Posterior cingulate gyrus (tissue), 11 donors: ENCODE results near the gene EXD1.
A peak's percentile ranks its signal among the peaks of the same experiment; 100 is the strongest.
"Not testable (repeated sequence)": the region's sequence is repeated elsewhere in the genome, so short reads cannot be mapped to it uniquely, and the experiment has no call there.

Experiments
- DNase-seq, 10 donors: peaks; one replicate each; pipeline versions ENCODE4 v3.0.0 to v3.0.0-alpha.2; 2020 to 2021; ENCODE audit warnings: mixed read lengths in 3 of 10
- intact Hi-C: fragments of 100-400 bp; cut with DNase I; formaldehyde crosslinking; loops from one replicate; pipeline ENCODE4 v1.15.1; 2023

The EXD1 gene

GRCh38 chr15:41235228-41235627, 4.7 kb upstream of the EXD1 start:
- DNase-seq, intact Hi-C loops: not testable (repeated sequence)

GRCh38 chr15:41233367-41233771, 2.8 kb upstream of the EXD1 start:
- intact Hi-C loops, result loop anchor here (5.0 kb wide), 1 partner anchor 44 kb away; no protein-coding TSS in a partner anchor
- DNase-seq, result peak in 2 of 10 donors; percentile 7 to 43

- no peak for DNase-seq
- intact Hi-C loops, result loop anchor here (2.0 to 5.0 kb wide), 2 partner anchors 46 to 115 kb away; partner anchors contain the start of gene INO80
These were observed 1.1 kb upstream of the EXD1 start for GRCh38 chr15:41231422-41232226.

GRCh38 chr15:41230345-41230649, 260 bp downstream of the EXD1 start:
- no peak for DNase-seq
- intact Hi-C loops, result loop anchor here (2.0 to 5.0 kb wide), 2 partner anchors 47 to 113 kb away; partner anchors contain the start of gene INO80

DNA sequence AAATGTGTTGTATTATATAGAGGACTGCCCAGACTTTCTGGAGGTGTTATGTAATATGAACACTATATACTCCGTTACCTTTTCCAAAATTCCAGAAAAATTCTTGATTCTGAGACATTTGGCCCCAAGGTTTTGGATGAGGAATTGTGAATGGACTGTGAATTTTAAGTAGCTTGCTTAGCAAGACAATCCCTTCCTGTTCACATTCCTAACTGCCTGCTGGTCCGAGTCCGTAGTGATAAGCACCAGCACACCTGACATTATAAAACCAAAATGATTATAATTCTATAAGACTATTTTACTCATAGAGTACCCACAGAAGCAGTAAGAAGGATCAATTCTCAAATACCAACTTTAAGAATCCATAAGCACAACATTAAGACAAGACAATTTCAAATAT, 11.2 kb downstream of the EXD1 start:
- intact Hi-C loops, result no loop called here
- no peak for DNase-seq

DNA sequence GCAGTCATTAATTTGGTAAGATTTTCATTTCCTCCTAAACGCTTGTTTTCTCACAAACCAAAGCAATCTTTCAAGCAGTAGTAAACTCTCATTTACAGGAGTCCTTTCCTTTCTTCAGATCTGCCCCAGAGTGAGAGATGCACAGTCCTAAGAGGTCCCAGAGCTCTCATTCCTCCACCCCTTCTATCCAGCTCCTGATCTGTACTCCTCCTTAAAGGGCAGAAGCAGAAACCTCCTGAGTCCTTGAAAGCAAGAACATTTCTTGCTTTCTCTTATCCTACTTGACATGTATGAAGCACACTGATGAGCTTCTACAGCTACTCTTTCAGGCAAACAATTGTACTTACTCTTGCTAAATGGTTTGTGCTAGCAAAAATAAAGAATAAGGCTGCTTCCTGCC, 11.7 kb downstream of the EXD1 start:
- no peak for DNase-seq
- intact Hi-C loops, result no loop called here

- DNase-seq, result no peak
- intact Hi-C loops, result no loop called here
These were observed 14.8 kb downstream of the EXD1 start for GRCh38 chr15:41215708-41216107.

- intact Hi-C loops, result no loop called here
- DNase-seq, result no peak
These were observed 22.7 kb downstream of the EXD1 start for GRCh38 chr15:41207687-41208448.

DNA sequence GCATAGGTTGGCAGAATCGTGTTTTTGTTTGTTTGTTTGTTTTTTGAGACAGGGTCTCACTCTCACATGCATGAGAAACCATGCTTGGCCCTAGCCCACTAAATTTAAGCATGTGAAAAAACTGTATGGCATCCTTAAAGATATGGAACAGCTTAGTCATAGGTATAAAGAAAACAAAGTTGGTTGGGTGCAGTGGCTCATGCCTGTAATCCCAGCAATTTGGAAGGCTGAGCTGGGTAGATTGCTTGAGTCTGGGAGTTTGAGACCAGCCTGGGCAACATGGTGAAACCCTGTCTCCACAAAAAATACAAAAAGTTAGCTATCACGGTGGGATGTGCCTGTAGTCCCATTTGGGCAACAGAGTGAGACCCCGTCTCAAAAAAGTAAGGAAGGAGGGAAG, 25.2 kb downstream of the EXD1 start:
- no peak for DNase-seq
- intact Hi-C loops, result no loop called here

DNA sequence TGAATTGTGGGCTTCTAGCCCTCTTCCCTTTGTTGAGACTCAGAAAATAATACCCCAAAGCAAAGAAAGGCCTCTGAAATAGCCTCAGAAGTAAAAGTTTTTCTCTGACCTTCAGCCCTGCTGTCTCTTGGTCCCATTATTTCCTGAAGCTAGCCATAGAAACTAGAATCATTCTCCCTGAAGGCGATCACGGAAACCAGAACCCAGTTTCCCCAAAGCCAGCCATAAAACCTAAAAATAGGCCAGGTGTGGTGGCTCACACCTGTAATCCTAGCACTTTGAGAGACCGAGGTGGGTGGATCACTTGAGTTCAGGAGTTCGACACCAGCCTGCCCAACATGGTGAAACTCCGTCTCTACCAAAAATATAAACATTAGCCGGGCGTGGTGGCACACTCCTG, 27.2 kb downstream of the EXD1 start:
- intact Hi-C loops, result no loop called here
- no peak for DNase-seq

- intact Hi-C loops, result no loop called here
These were observed 31.1 kb downstream of the EXD1 start for GRCh38 chr15:41199470-41199869.

DNA sequence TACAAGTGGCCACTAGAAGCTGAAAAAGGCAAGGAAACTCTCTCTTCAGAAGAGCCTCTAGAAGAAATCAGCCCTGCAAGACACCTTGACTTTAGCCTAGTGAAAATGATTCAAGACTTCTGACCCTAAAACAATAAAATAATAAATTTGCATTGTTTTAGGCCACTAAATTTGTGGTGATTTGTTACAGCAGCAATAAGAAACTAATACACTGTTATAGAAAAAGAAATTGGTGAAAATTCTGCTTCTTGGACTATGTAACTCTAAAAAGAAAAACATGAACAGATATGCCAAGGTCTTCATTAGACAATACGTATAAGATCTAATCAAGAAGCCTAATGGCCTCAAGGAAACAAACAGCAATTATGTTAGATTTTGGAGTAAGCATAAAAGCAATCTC, 36.1 kb downstream of the EXD1 start:
- no peak for DNase-seq
- intact Hi-C loops, result no loop called here

More at GRCh38 chr15:41199470-41199869, 31.1 kb downstream of the EXD1 start:
- DNase-seq, result no peak

- DNase-seq, result no peak
- intact Hi-C loops, result no loop called here
These were observed 47.0 kb downstream of the EXD1 start for GRCh38 chr15:41183581-41183980.

GRCh38 chr15:41182266-41182665, 48.3 kb downstream of the EXD1 start:
- DNase-seq, result no peak
- intact Hi-C loops, result no loop called here

- intact Hi-C loops, result no loop called here
- no peak for DNase-seq
These were observed 50.3 kb downstream of the EXD1 start for GRCh38 chr15:41180206-41180789.

- no peak for DNase-seq
- intact Hi-C loops, result no loop called here
These were observed 60.8 kb downstream of the EXD1 start for GRCh38 chr15:41169781-41170180.

DNA sequence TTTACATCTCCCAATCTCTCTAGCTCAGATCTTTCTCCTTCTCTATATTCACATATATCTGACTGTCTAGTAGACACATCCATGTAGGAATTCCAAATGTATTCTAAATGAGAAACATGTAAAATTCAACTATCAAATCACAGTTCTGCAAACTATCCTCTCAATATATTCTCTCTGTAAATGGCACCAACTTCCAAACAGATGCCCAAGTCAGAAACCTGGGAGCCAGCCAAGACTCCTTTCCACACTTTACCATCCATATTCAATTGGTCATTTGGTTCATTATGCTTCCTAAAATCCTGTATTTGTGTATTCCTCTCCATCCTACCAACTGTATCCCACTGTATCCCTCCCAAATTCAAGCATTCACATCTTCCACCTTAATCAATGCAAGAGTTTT, 61.5 kb downstream of the EXD1 start:
- no peak for DNase-seq
- intact Hi-C loops, result no loop called here

DNA sequence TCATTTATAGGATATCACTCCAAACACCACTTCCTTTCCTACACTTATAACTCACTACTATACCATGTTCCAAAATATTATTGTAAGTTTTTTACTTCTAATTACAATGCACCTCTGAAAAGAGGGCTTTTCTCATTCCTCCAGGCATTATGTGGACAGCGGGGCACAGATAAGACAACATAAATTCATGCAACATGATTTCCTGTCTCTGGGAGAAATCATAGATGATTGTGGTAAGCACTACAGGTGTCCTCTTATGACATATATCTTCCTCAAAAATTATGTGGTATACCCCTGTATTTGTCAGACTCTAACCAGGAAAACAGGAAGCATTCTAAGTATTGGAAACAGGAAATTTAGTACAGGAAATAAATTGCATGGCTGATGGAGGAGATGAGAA, 68.8 kb downstream of the EXD1 start:
- intact Hi-C loops, result no loop called here
- no peak for DNase-seq

DNA sequence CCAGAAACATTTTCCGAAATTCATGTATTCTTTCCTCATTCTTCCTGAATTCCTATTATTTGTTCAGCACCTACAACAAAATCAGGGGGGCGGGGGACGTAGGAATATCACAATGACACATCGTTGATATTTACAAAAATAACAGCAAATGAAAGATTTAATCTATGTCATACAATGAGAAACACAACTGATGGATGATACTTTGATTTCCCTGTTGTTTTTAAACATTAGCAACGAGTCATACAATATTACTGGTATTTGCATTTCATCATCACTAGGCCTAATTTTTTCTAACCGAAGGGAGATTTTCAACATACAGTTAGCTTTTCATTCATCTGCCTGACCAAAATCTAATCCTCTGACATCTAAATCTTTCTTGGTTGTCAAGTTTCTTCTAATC, 69.2 kb downstream of the EXD1 start:
- no peak for DNase-seq
- intact Hi-C loops, result no loop called here

- no peak for DNase-seq
- intact Hi-C loops, result no loop called here
These were observed 69.8 kb downstream of the EXD1 start for GRCh38 chr15:41160639-41161315.

- no peak for DNase-seq
- intact Hi-C loops, result no loop called here
These were observed 76.1 kb downstream of the EXD1 start for GRCh38 chr15:41154412-41154811.
